HEK293 (cell line): ENCODE data around the gene RACK1.

Experiments used
- BCL11A ChIP-seq: fragments of 450-650 bp; formaldehyde crosslinking; IDR thresholded peaks from 2 replicates; pipeline ENCODE4 v1.5.1; 2016; ENCODE audit warnings: low read depth, missing biosample characterization, missing genetic modification characterization
- EGR2 ChIP-seq: fragments of 450-650 bp; formaldehyde crosslinking; IDR thresholded peaks from 2 replicates; pipeline ENCODE4 v1.5.1; 2016; ENCODE audit warnings: low read depth, missing biosample characterization, missing genetic modification characterization
- KLF16 ChIP-seq: fragments of 450-650 bp; formaldehyde crosslinking; IDR thresholded peaks from 2 replicates; pipeline ENCODE4 v1.5.1; 2017; ENCODE audit warnings: missing biosample characterization, missing genetic modification characterization
- SP3 ChIP-seq: fragments of 450-650 bp; formaldehyde crosslinking; IDR thresholded peaks from 2 replicates; pipeline ENCODE4 v1.5.1; 2016; ENCODE audit warnings: missing biosample characterization, missing genetic modification characterization
- YY2 ChIP-seq: fragments of 450-650 bp; formaldehyde crosslinking; IDR thresholded peaks from 2 replicates; pipeline ENCODE4 v1.5.1; 2016; ENCODE audit warnings: missing biosample characterization, missing genetic modification characterization
- ZBTB20 ChIP-seq: fragments of 450-650 bp; formaldehyde crosslinking; IDR thresholded peaks from 2 replicates; pipeline ENCODE4 v1.5.1; 2016; ENCODE audit warnings: missing biosample characterization, missing genetic modification characterization
- ZBTB21 ChIP-seq: fragments of 450-650 bp; formaldehyde crosslinking; IDR thresholded peaks from 2 replicates; pipeline ENCODE4 v1.5.1; 2017; ENCODE audit warnings: missing biosample characterization, missing genetic modification characterization
- ZFP37 ChIP-seq: fragments of 450-650 bp; formaldehyde crosslinking; IDR thresholded peaks from 2 replicates; pipeline ENCODE4 v1.5.1; 2016; ENCODE audit warnings: missing biosample characterization, missing genetic modification characterization
- ZNF114 ChIP-seq: fragments of 450-650 bp; formaldehyde crosslinking; IDR thresholded peaks from 2 replicates; pipeline ENCODE4 v1.5.0; 2017; ENCODE audit warnings: missing biosample characterization, missing genetic modification characterization
- ZNF140 ChIP-seq: fragments of 450-650 bp; formaldehyde crosslinking; IDR thresholded peaks from 2 replicates; pipeline ENCODE4 v1.5.1; 2016; ENCODE audit warnings: missing biosample characterization, missing genetic modification characterization
- ZNF202 ChIP-seq: fragments of 450-650 bp; formaldehyde crosslinking; IDR thresholded peaks from 2 replicates; pipeline ENCODE4 v1.5.1; 2016; ENCODE audit warnings: missing biosample characterization, missing genetic modification characterization, borderline replicate concordance
- ZNF23 ChIP-seq: fragments of 450-650 bp; formaldehyde crosslinking; IDR thresholded peaks from 2 replicates; pipeline ENCODE4 v1.5.1; 2016; ENCODE audit warnings: missing biosample characterization, missing genetic modification characterization, borderline replicate concordance
- ZNF302 ChIP-seq: fragments of 450-650 bp; formaldehyde crosslinking; IDR thresholded peaks from 2 replicates; pipeline ENCODE4 v1.5.1; 2016; ENCODE audit warnings: missing biosample characterization, missing genetic modification characterization, low read depth
- ZNF394 ChIP-seq: fragments of 450-650 bp; formaldehyde crosslinking; IDR thresholded peaks from 2 replicates; pipeline ENCODE4 v1.5.1; 2016; ENCODE audit warnings: missing biosample characterization, missing genetic modification characterization, mild to moderate bottlenecking, moderate library complexity, borderline replicate concordance
- ZNF426 ChIP-seq: fragments of 450-650 bp; formaldehyde crosslinking; IDR thresholded peaks from 2 replicates; pipeline ENCODE4 v1.5.1; 2017; ENCODE audit warnings: missing biosample characterization, missing genetic modification characterization, mild to moderate bottlenecking, inconsistent platforms, moderate library complexity
- ZNF530 ChIP-seq: fragments of 450-650 bp; formaldehyde crosslinking; IDR thresholded peaks from 2 replicates; pipeline ENCODE4 v1.5.1; 2016; ENCODE audit warnings: low read depth, missing biosample characterization, missing genetic modification characterization
- ZNF549 ChIP-seq: fragments of 450-650 bp; IDR thresholded peaks from 2 replicates; pipeline ENCODE4 v1.5.1; 2018; ENCODE audit warnings: missing biosample characterization, missing genetic modification characterization, mild to moderate bottlenecking, inconsistent platforms, moderate library complexity
- ZNF560 ChIP-seq: fragments of 450-650 bp; formaldehyde crosslinking; IDR thresholded peaks from 2 replicates; pipeline ENCODE4 v1.5.1; 2017; ENCODE audit warnings: missing biosample characterization, missing genetic modification characterization, borderline replicate concordance
- ZNF561 ChIP-seq: fragments of 450-650 bp; IDR thresholded peaks from 2 replicates; pipeline ENCODE4 v1.5.1; 2018; ENCODE audit warnings: missing biosample characterization, missing genetic modification characterization, borderline replicate concordance
- ZNF621 ChIP-seq: fragments of 450-650 bp; formaldehyde crosslinking; IDR thresholded peaks from 2 replicates; pipeline ENCODE4 v1.5.1; 2017; ENCODE audit warnings: missing biosample characterization, missing genetic modification characterization
- ZNF626 ChIP-seq: fragments of 450-650 bp; sonication (Bioruptor Pico); formaldehyde crosslinking; IDR thresholded peaks from 2 replicates; pipeline ENCODE4 v1.5.1; 2018; ENCODE audit warnings: missing biosample characterization, missing genetic modification characterization, inconsistent platforms
- ZNF629 ChIP-seq: fragments of 450-650 bp; formaldehyde crosslinking; IDR thresholded peaks from 2 replicates; pipeline ENCODE4 v1.5.1; 2017; ENCODE audit warnings: missing biosample characterization, missing genetic modification characterization
- ZNF670 ChIP-seq: fragments of 450-650 bp; formaldehyde crosslinking; IDR thresholded peaks from 2 replicates; pipeline ENCODE4 v1.5.1; 2016; ENCODE audit warnings: missing biosample characterization, missing genetic modification characterization, low read depth
- ZNF677 ChIP-seq: fragments of 450-650 bp; IDR thresholded peaks from 2 replicates; pipeline ENCODE4 v1.5.0; 2018; ENCODE audit warnings: missing biosample characterization, mild to moderate bottlenecking, missing genetic modification characterization, moderate library complexity
- ZNF707 ChIP-seq: fragments of 450-650 bp; formaldehyde crosslinking; IDR thresholded peaks from 2 replicates; pipeline ENCODE4 v1.5.1; 2016; ENCODE audit warnings: missing biosample characterization, missing genetic modification characterization
- ZNF777 ChIP-seq: fragments of 450-650 bp; formaldehyde crosslinking; IDR thresholded peaks from 2 replicates; pipeline ENCODE4 v1.5.1; 2017; ENCODE audit warnings: missing biosample characterization, missing genetic modification characterization, borderline replicate concordance
- TF ChIP-seq, protein P1 (sequence below): fragments of 450-650 bp; formaldehyde crosslinking; conservative IDR thresholded peaks from 2 replicates; pipeline ENCODE4 v1.5.1; 2016; ENCODE audit warnings: low read depth, missing biosample characterization, missing genetic modification characterization
- TF ChIP-seq, protein P2 (sequence below): fragments of 450-650 bp; formaldehyde crosslinking; IDR thresholded peaks from 2 replicates; pipeline ENCODE4 v1.5.1; 2016; ENCODE audit warnings: missing biosample characterization, missing genetic modification characterization, low read depth
- TF ChIP-seq, protein P3 (sequence below): fragments of 450-650 bp; formaldehyde crosslinking; IDR thresholded peaks from 2 replicates; pipeline ENCODE4 v1.5.1; 2016; ENCODE audit warnings: missing biosample characterization, missing genetic modification characterization
- TF ChIP-seq, protein P4 (sequence below): fragments of 450-650 bp; formaldehyde crosslinking; IDR thresholded peaks from 2 replicates; pipeline ENCODE4 v1.5.1; 2017; ENCODE audit warnings: missing biosample characterization, missing genetic modification characterization

The RACK1 gene

DNA sequence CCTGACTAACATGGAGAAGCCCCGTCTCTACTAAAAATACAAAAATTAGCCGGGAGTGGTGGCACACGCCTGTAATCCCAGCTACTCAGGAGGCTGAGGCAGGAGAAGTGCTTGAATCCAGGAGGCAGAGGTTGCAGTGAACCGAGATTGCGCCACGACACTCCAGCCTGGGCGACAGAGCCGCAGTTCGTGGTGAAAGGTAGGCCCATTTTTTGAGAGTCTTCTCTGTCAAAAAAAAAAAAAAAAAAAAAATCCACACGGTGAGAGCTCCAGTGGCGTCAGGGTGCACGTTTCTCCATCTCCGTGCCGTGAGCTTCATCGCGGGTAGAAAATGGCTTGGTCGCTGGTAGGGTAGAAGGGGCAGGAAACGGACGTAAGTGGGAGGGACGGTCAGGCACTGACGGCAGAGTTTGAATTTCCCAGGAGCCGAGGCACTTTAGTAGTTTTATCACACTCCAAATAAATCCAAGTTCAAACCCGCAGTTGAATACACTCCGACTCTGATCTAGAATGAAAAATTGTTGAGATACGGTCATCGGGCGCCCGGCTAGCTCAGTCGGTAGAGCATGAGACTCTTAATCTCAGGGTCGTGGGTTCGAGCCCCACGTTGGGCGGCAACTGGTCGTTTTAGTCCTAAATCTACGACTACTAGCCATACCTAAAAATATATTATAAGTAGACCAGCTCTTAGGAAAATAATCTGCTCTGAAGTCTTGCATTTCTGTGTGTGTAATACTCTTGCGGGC, 36.3 kb downstream of the RACK1 start (continued):
- TF ChIP-seq KLF16 (tag by site-specific recombination) (no peak), BCL11A (peak; percentile 51; the same call in 1 of the 2 replicates), ZNF202 (no peak), EGR2 (tag by site-specific recombination) (no peak), ZNF670 (tag by site-specific recombination) (no peak), ZNF23 (tag by site-specific recombination) (no peak), ZNF629 (tag by site-specific recombination) (peak; percentile 82), ZBTB21 (tag by site-specific recombination) (peak; percentile 61; the same call in 1 of the 2 replicates), YY2 (tag by site-specific recombination) (no peak), ZNF626 (tag by site-specific recombination) (no peak), ZNF394 (tag by site-specific recombination) (0 out of 2 replicates have a peak, but pooled peaks have one; percentile 38), ZBTB20 (tag by site-specific recombination) (peak; percentile 61), ZNF426 (tag by site-specific recombination) (no peak), ZNF530 (no peak), ZNF707 (tag by site-specific recombination) (no peak), ZNF114 (tag by site-specific recombination) (no peak), ZFP37 (tag by site-specific recombination) (peak; percentile 81; the same call in 1 of the 2 replicates), SP3 (peak; percentile 57), ZNF549 (tag by site-specific recombination) (no peak), ZNF140 (tag by site-specific recombination) (no peak), ZNF560 (tag by site-specific recombination) (no peak), ZNF561 (tag by site-specific recombination) (peak; percentile 90), ZNF621 (no peak), ZNF777 (tag by site-specific recombination) (peak; percentile 44), ZNF302 (tag by site-specific recombination) (no peak), ZNF677 (no peak)
- TF ChIP-seq, protein P1, sequence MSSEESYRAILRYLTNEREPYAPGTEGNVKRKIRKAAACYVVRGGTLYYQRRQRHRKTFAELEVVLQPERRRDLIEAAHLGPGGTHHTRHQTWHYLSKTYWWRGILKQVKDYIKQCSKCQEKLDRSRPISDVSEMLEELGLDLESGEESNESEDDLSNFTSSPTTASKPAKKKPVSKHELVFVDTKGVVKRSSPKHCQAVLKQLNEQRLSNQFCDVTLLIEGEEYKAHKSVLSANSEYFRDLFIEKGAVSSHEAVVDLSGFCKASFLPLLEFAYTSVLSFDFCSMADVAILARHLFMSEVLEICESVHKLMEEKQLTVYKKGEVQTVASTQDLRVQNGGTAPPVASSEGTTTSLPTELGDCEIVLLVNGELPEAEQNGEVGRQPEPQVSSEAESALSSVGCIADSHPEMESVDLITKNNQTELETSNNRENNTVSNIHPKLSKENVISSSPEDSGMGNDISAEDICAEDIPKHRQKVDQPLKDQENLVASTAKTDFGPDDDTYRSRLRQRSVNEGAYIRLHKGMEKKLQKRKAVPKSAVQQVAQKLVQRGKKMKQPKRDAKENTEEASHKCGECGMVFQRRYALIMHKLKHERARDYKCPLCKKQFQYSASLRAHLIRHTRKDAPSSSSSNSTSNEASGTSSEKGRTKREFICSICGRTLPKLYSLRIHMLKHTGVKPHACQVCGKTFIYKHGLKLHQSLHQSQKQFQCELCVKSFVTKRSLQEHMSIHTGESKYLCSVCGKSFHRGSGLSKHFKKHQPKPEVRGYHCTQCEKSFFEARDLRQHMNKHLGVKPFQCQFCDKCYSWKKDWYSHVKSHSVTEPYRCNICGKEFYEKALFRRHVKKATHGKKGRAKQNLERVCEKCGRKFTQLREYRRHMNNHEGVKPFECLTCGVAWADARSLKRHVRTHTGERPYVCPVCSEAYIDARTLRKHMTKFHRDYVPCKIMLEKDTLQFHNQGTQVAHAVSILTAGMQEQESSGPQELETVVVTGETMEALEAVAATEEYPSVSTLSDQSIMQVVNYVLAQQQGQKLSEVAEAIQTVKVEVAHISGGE = peak; percentile 8; the same call in 1 of the 2 replicates
- TF ChIP-seq, protein P2, sequence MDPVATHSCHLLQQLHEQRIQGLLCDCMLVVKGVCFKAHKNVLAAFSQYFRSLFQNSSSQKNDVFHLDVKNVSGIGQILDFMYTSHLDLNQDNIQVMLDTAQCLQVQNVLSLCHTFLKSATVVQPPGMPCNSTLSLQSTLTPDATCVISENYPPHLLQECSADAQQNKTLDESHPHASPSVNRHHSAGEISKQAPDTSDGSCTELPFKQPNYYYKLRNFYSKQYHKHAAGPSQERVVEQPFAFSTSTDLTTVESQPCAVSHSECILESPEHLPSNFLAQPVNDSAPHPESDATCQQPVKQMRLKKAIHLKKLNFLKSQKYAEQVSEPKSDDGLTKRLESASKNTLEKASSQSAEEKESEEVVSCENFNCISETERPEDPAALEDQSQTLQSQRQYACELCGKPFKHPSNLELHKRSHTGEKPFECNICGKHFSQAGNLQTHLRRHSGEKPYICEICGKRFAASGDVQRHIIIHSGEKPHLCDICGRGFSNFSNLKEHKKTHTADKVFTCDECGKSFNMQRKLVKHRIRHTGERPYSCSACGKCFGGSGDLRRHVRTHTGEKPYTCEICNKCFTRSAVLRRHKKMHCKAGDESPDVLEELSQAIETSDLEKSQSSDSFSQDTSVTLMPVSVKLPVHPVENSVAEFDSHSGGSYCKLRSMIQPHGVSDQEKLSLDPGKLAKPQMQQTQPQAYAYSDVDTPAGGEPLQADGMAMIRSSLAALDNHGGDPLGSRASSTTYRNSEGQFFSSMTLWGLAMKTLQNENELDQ = no peak
- TF ChIP-seq, protein P3, sequence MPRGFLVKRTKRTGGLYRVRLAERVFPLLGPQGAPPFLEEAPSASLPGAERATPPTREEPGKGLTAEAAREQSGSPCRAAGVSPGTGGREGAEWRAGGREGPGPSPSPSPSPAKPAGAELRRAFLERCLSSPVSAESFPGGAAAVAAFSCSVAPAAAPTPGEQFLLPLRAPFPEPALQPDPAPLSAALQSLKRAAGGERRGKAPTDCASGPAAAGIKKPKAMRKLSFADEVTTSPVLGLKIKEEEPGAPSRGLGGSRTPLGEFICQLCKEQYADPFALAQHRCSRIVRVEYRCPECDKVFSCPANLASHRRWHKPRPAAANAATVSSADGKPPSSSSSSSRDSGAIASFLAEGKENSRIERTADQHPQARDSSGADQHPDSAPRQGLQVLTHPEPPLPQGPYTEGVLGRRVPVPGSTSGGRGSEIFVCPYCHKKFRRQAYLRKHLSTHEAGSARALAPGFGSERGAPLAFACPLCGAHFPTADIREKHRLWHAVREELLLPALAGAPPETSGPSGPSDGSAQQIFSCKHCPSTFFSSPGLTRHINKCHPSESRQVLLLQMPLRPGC = no peak; the same call in none of the 2 replicates
- TF ChIP-seq, protein P4, sequence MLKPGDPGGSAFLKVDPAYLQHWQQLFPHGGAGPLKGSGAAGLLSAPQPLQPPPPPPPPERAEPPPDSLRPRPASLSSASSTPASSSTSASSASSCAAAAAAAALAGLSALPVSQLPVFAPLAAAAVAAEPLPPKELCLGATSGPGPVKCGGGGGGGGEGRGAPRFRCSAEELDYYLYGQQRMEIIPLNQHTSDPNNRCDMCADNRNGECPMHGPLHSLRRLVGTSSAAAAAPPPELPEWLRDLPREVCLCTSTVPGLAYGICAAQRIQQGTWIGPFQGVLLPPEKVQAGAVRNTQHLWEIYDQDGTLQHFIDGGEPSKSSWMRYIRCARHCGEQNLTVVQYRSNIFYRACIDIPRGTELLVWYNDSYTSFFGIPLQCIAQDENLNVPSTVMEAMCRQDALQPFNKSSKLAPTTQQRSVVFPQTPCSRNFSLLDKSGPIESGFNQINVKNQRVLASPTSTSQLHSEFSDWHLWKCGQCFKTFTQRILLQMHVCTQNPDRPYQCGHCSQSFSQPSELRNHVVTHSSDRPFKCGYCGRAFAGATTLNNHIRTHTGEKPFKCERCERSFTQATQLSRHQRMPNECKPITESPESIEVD (tag by site-specific recombination) = peak; percentile 69
